WTC11 (cell line): ENCODE measurements around the gene CFAP97. TPM values are rescaled to one million over a fixed set of nuclear protein-coding genes. Genes with fewer than 3 reads are reported as not detected.

Experiments used
- CREM ChIP-seq: sonication (generic); formaldehyde crosslinking; IDR thresholded peaks from 2 replicates; pipeline ENCODE4 v1.8.1; 2022; ENCODE audit warnings: mild to moderate bottlenecking, missing genetic modification reagents, moderate library complexity
- GABPB1 ChIP-seq: sonication (generic); formaldehyde crosslinking; IDR thresholded peaks from 2 replicates; pipeline ENCODE4 v1.8.1; 2023; ENCODE audit warnings: mild to moderate bottlenecking, missing genetic modification reagents
- JUN ChIP-seq: sonication (generic); formaldehyde crosslinking; IDR thresholded peaks from 2 replicates; pipeline ENCODE4 v1.8.0; 2023; ENCODE audit warnings: mild to moderate bottlenecking, missing genetic modification reagents
- RORB ChIP-seq: fragments of 250-450 bp; sonication (Bioruptor Pico); IDR thresholded peaks from 2 replicates; pipeline ENCODE4 v1.9.0; 2021; ENCODE audit warnings: mild to moderate bottlenecking
- SMAD4 ChIP-seq: sonication (generic); formaldehyde crosslinking; IDR thresholded peaks from 2 replicates; pipeline ENCODE4 v1.8.0; 2022; ENCODE audit warnings: mild to moderate bottlenecking, missing genetic modification reagents
- ZNF121 ChIP-seq: sonication (generic); formaldehyde crosslinking; IDR thresholded peaks from 2 replicates; pipeline ENCODE4 v1.8.0; 2023; ENCODE audit warnings: missing genetic modification reagents
- ZNF263 ChIP-seq: sonication (generic); formaldehyde crosslinking; IDR thresholded peaks from 2 replicates; pipeline ENCODE4 v1.8.1; 2022; ENCODE audit warnings: low read depth, mild to moderate bottlenecking, moderate library complexity, missing genetic modification reagents
- total RNA-seq: library from RNA; stranded (reverse); gene quantifications from 3 replicates; pipeline ENCODE4 v1.2.3, GENCODE V29; 2021
- TF ChIP-seq, protein P1 (sequence below): sonication (generic); formaldehyde crosslinking; IDR thresholded peaks from 2 replicates; pipeline ENCODE4 v1.8.1; 2023; ENCODE audit warnings: mild to moderate bottlenecking, missing genetic modification reagents, borderline replicate concordance
- TF ChIP-seq, protein P2 (sequence below): sonication (generic); formaldehyde crosslinking; conservative IDR thresholded peaks from 2 replicates; pipeline ENCODE4 v1.8.1; 2023; ENCODE audit warnings: mild to moderate bottlenecking, low read depth, missing genetic modification reagents, moderate library complexity
- TF ChIP-seq, protein P3 (sequence below): sonication (generic); formaldehyde crosslinking; conservative IDR thresholded peaks from 2 replicates; pipeline ENCODE4 v1.8.1; 2022; ENCODE audit warnings: mild to moderate bottlenecking, missing genetic modification reagents
- TF ChIP-seq, protein P4 (sequence below): fragments of 250-450 bp; sonication (Bioruptor Pico); conservative IDR thresholded peaks from 2 replicates; pipeline ENCODE4 v1.9.0; 2021; ENCODE audit warnings: mild to moderate bottlenecking
- TF ChIP-seq, protein P5 (sequence below): fragments of 250-450 bp; sonication (Bioruptor Pico); IDR thresholded peaks from 2 replicates; pipeline ENCODE4 v1.9.0; 2021; ENCODE audit warnings: mild to moderate bottlenecking, borderline replicate concordance
- TF ChIP-seq, protein P6 (sequence below): fragments of 200-600 bp; IDR thresholded peaks from 2 replicates; pipeline ENCODE4 v1.8.0; 2022; ENCODE audit warnings: antibody characterized with exemption
- TF ChIP-seq, protein P7 (sequence below): fragments of 250-450 bp; sonication (Bioruptor Pico); IDR thresholded peaks from 2 replicates; pipeline ENCODE4 v1.9.0; 2021; ENCODE audit warnings: moderate library complexity, mild to moderate bottlenecking, inconsistent platforms, borderline replicate concordance
- TF ChIP-seq, protein P8 (sequence below): sonication (generic); formaldehyde crosslinking; IDR thresholded peaks from 2 replicates; pipeline ENCODE4 v1.8.0; 2022; ENCODE audit warnings: mild to moderate bottlenecking, missing genetic modification reagents
- TF ChIP-seq, protein P9 (sequence below): sonication (generic); formaldehyde crosslinking; IDR thresholded peaks from 2 replicates; pipeline ENCODE4 v1.8.0; 2022; ENCODE audit warnings: mild to moderate bottlenecking, missing genetic modification reagents

CFAP97 gene
- total RNA-seq, 1 experiment from 2014 or later = 40.3 TPM

DNA sequence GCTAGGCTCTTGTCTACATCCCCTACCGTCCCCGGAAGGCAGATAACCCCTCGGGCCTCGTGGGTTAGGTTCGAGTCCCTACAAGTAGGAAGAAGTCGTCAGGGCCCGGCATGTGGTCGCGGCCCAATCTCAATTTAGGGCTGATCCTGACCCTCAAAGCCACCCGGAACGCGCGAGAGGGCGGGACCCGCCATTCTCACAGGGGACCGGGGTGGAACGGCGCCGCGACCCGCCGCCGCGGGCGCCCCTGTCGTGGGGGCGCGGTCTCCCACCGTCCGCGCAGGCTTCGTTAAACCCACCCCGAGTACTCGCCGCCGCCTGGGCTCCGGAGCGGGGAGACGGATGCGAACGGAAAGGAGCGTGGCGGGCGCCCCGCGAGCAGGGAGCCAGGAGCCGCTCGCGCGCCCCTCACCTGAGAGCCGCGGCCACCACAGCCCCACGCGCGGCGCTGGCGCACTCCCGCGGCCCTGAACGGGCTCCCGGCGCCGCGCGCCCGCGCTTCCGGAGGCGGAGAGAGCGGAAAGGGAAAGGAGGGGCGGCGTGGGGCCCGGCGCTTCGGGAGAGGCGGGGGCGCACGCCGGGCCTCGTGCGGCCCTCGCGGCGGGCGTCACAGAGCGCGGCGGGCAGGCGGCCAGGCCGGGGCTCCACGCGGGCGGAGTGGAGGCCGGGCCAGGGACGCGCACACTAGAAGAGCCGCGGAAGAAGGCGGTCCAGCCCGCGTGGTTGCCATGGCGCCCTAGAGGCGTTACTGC is at the start of gene CFAP97 (continued):
- TF ChIP-seq, protein P1, sequence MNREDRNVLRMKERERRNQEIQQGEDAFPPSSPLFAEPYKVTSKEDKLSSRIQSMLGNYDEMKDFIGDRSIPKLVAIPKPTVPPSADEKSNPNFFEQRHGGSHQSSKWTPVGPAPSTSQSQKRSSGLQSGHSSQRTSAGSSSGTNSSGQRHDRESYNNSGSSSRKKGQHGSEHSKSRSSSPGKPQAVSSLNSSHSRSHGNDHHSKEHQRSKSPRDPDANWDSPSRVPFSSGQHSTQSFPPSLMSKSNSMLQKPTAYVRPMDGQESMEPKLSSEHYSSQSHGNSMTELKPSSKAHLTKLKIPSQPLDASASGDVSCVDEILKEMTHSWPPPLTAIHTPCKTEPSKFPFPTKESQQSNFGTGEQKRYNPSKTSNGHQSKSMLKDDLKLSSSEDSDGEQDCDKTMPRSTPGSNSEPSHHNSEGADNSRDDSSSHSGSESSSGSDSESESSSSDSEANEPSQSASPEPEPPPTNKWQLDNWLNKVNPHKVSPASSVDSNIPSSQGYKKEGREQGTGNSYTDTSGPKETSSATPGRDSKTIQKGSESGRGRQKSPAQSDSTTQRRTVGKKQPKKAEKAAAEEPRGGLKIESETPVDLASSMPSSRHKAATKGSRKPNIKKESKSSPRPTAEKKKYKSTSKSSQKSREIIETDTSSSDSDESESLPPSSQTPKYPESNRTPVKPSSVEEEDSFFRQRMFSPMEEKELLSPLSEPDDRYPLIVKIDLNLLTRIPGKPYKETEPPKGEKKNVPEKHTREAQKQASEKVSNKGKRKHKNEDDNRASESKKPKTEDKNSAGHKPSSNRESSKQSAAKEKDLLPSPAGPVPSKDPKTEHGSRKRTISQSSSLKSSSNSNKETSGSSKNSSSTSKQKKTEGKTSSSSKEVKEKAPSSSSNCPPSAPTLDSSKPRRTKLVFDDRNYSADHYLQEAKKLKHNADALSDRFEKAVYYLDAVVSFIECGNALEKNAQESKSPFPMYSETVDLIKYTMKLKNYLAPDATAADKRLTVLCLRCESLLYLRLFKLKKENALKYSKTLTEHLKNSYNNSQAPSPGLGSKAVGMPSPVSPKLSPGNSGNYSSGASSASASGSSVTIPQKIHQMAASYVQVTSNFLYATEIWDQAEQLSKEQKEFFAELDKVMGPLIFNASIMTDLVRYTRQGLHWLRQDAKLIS (CRISPR knock-in tag) = no peak
- TF ChIP-seq, protein P2, sequence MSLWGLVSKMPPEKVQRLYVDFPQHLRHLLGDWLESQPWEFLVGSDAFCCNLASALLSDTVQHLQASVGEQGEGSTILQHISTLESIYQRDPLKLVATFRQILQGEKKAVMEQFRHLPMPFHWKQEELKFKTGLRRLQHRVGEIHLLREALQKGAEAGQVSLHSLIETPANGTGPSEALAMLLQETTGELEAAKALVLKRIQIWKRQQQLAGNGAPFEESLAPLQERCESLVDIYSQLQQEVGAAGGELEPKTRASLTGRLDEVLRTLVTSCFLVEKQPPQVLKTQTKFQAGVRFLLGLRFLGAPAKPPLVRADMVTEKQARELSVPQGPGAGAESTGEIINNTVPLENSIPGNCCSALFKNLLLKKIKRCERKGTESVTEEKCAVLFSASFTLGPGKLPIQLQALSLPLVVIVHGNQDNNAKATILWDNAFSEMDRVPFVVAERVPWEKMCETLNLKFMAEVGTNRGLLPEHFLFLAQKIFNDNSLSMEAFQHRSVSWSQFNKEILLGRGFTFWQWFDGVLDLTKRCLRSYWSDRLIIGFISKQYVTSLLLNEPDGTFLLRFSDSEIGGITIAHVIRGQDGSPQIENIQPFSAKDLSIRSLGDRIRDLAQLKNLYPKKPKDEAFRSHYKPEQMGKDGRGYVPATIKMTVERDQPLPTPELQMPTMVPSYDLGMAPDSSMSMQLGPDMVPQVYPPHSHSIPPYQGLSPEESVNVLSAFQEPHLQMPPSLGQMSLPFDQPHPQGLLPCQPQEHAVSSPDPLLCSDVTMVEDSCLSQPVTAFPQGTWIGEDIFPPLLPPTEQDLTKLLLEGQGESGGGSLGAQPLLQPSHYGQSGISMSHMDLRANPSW (CRISPR knock-in tag) = no peak
- TF ChIP-seq, protein P3, sequence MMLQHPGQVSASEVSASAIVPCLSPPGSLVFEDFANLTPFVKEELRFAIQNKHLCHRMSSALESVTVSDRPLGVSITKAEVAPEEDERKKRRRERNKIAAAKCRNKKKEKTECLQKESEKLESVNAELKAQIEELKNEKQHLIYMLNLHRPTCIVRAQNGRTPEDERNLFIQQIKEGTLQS = no peak
- TF ChIP-seq, protein P4, sequence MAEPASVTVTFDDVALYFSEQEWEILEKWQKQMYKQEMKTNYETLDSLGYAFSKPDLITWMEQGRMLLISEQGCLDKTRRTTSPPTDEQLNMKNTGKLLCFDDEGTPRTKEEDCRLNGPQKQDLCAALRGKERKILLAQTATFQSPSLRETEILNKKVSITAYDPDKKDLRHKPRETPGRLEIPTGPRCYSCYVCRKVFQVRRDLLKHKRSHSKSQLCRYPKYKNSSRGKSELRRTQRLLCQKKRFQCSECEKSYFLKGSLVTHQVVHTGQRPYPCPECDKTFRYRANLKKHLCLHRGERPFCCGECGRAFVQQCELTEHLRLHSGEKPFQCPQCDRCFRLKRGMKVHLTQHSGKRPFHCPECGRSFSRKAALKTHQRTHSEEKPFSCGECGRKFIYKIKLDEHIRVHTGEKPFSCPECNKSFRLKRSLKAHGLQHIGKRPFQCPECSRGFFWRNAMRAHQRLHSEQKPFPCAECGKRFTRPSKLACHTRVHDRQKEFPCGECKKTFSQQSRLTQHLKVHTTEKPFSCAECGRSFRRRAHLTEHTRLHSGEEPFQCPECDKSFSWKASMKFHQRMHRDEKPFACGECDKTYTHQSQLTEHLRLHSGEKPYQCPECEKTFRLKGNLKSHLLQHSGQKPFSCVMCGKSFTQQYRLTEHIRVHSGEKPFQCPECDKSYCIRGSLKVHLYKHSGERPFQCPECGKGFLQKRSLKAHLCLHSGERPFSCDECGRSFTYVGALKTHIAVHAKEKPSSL (CRISPR knock-in tag) = no peak
- TF ChIP-seq JUN (CRISPR knock-in tag) = 0 out of 2 replicates have a peak, but pooled peaks have one; percentile 47
- TF ChIP-seq, protein P5, sequence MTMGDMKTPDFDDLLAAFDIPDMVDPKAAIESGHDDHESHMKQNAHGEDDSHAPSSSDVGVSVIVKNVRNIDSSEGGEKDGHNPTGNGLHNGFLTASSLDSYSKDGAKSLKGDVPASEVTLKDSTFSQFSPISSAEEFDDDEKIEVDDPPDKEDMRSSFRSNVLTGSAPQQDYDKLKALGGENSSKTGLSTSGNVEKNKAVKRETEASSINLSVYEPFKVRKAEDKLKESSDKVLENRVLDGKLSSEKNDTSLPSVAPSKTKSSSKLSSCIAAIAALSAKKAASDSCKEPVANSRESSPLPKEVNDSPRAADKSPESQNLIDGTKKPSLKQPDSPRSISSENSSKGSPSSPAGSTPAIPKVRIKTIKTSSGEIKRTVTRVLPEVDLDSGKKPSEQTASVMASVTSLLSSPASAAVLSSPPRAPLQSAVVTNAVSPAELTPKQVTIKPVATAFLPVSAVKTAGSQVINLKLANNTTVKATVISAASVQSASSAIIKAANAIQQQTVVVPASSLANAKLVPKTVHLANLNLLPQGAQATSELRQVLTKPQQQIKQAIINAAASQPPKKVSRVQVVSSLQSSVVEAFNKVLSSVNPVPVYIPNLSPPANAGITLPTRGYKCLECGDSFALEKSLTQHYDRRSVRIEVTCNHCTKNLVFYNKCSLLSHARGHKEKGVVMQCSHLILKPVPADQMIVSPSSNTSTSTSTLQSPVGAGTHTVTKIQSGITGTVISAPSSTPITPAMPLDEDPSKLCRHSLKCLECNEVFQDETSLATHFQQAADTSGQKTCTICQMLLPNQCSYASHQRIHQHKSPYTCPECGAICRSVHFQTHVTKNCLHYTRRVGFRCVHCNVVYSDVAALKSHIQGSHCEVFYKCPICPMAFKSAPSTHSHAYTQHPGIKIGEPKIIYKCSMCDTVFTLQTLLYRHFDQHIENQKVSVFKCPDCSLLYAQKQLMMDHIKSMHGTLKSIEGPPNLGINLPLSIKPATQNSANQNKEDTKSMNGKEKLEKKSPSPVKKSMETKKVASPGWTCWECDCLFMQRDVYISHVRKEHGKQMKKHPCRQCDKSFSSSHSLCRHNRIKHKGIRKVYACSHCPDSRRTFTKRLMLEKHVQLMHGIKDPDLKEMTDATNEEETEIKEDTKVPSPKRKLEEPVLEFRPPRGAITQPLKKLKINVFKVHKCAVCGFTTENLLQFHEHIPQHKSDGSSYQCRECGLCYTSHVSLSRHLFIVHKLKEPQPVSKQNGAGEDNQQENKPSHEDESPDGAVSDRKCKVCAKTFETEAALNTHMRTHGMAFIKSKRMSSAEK (CRISPR knock-in tag) = no peak
- TF ChIP-seq, protein P6, sequence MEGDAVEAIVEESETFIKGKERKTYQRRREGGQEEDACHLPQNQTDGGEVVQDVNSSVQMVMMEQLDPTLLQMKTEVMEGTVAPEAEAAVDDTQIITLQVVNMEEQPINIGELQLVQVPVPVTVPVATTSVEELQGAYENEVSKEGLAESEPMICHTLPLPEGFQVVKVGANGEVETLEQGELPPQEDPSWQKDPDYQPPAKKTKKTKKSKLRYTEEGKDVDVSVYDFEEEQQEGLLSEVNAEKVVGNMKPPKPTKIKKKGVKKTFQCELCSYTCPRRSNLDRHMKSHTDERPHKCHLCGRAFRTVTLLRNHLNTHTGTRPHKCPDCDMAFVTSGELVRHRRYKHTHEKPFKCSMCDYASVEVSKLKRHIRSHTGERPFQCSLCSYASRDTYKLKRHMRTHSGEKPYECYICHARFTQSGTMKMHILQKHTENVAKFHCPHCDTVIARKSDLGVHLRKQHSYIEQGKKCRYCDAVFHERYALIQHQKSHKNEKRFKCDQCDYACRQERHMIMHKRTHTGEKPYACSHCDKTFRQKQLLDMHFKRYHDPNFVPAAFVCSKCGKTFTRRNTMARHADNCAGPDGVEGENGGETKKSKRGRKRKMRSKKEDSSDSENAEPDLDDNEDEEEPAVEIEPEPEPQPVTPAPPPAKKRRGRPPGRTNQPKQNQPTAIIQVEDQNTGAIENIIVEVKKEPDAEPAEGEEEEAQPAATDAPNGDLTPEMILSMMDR = no peak
- TF ChIP-seq, protein P7, sequence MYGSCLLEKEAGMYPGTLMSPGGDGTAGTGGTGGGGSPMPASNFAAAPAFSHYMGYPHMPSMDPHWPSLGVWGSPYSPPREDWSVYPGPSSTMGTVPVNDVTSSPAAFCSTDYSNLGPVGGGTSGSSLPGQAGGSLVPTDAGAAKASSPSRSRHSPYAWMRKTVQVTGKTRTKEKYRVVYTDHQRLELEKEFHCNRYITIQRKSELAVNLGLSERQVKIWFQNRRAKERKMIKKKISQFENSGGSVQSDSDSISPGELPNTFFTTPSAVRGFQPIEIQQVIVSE (CRISPR knock-in tag) = no peak
- no peak for TF ChIP-seq RORB (CRISPR knock-in tag)
- TF ChIP-seq, protein P8, sequence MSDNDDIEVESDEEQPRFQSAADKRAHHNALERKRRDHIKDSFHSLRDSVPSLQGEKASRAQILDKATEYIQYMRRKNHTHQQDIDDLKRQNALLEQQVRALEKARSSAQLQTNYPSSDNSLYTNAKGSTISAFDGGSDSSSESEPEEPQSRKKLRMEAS = peak; percentile 68; the same call in 1 of the 2 replicates
- TF ChIP-seq CREM (CRISPR knock-in tag) = 0 out of 2 replicates have a peak, but pooled peaks have one; percentile 21
- no peak for TF ChIP-seq GABPB1 (CRISPR knock-in tag)
- TF ChIP-seq, protein P9, sequence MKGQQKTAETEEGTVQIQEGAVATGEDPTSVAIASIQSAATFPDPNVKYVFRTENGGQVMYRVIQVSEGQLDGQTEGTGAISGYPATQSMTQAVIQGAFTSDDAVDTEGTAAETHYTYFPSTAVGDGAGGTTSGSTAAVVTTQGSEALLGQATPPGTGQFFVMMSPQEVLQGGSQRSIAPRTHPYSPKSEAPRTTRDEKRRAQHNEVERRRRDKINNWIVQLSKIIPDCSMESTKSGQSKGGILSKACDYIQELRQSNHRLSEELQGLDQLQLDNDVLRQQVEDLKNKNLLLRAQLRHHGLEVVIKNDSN (CRISPR knock-in tag) = 0 out of 2 replicates have a peak, but pooled peaks have one; percentile 23
- TF ChIP-seq ZNF263 (CRISPR knock-in tag) = no peak
- TF ChIP-seq ZNF121 (CRISPR knock-in tag) = no peak
- no peak for TF ChIP-seq SMAD4 (CRISPR knock-in tag)
